Gastrocnemius medialis (tissue), 4 donors: ENCODE results near the gene LMCD1. TPM values are rescaled to one million over a fixed set of nuclear protein-coding genes. Genes with fewer than 3 reads are reported as not detected.

Source experiments
- ATAC-seq, 2 donors: fragments of 150-250 bp; one replicate each; pipeline ENCODE4 v1.9.1; 2016
- DNase-seq, 2 donors: peaks; one replicate each; pipeline ENCODE4 v3.0.0-alpha.2; 2019
- H3K27ac ChIP-seq, 4 donors: fragments of 200-600 bp; sonication (generic); 1 replicate in 1 of 4; 2 replicates in 3 of 4; pipeline ENCODE4 v1.5.1; 2016 to 2018; ENCODE audit warnings: mild to moderate bottlenecking in 2 of 4, moderate library complexity in 1 of 4
- H3K27me3 ChIP-seq, 3 donors: fragments of 200-600 bp; sonication (generic) in 2 of 3; 1 replicate in 1 of 3; 2 replicates in 2 of 3; pipeline versions ENCODE4 v1.5.1 to v1.6.0; 2016 to 2019; ENCODE audit warnings: mild to moderate bottlenecking in 1 of 3, moderate library complexity in 1 of 3
- H3K36me3 ChIP-seq, 2 donors: fragments of 200-600 bp; sonication (generic) in 1 of 2; one replicate each; pipeline ENCODE4 v1.5.1; 2017 to 2018
- H3K4me1 ChIP-seq, 2 donors: fragments of 200-600 bp; sonication (generic) in 1 of 2; one replicate each; pipeline ENCODE4 v1.5.1; 2016 to 2017; ENCODE audit warnings: mild to moderate bottlenecking in 2 of 2
- H3K4me3 ChIP-seq, 4 donors: fragments of 200-600 bp; sonication (generic) in 3 of 4; 1 replicate in 1 of 4; 2 replicates in 3 of 4; pipeline ENCODE4 v1.5.1; 2016 to 2019; ENCODE audit warnings: mild to moderate bottlenecking in 2 of 4
- H3K9me3 ChIP-seq, 3 donors: fragments of 200-600 bp; sonication (generic) in 2 of 3; 1 replicate in 1 of 3; 2 replicates in 2 of 3; pipeline ENCODE4 v1.5.1; 2016 to 2019
- POLR2A ChIP-seq, 2 donors: fragments of 450-650 bp; IDR thresholded peaks; one replicate each; pipeline ENCODE4 v1.6.1; 2017; ENCODE audit warnings: antibody characterized with exemption in 2 of 2, mild to moderate bottlenecking in 2 of 2, moderate library complexity in 2 of 2
- in situ Hi-C, 4 donors: fragments of 200-750 bp; cut with MboI; loops; one replicate each; pipeline versions ENCODE4 v1.15.0 to v1.8.0; 2017; ENCODE audit warnings: low sequenced_read_pairs in 4 of 4
- intact Hi-C: fragments of 100-400 bp; cut with DNase I; formaldehyde crosslinking; loops from one replicate; pipeline ENCODE4 v1.15.1; 2023; ENCODE audit warnings: low total_unique reads
- total RNA-seq, 4 donors: library from RNA; depleted of rRNA; stranded (reverse); fragments of >200 nt; gene quantifications; one replicate each; pipeline versions ENCODE4 v1.1.0 to v1.2.3, GENCODE V29; 2016
- TF ChIP-seq, protein P1 (sequence below), 5 experiments: fragments of 450-650 bp in 3 of 5; fragments of 200-600 bp in 2 of 5; sonication (generic) in 2 of 5; IDR thresholded peaks in 4 of 5; conservative IDR thresholded peaks in 1 of 5; 1 replicate in 4 of 5; 2 replicates in 1 of 5; pipeline ENCODE4 v1.5.1; 2016 to 2019; ENCODE audit warnings: antibody characterized with exemption in 5 of 5, mild to moderate bottlenecking in 3 of 5, moderate library complexity in 3 of 5

Gene LMCD1
- total RNA-seq, 4 donors from 2014 or later = 96.0 to 581 (median 167) TPM

DNA sequence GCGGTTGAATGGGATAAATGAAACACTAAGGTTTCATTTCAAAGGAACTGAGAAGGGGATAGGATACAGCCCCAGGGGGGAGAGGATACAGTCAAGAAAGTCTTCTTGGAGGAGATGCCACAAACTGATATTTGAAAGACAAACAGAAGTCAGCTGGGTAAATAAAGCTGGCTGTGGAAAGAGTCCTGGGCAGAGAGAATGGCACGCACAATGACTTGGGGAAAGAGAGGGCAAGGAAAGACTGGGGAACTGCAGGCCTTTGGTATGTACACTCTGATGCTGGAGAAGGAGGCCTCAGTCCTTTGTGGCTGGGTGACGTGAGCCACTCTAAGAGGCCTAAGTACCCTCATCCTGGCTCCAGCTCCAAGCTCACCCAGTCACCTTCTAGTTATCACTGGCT, 45.2 kb upstream of the LMCD1 start:
- DNase-seq = no peak
- no peaks in the 10 kb centered on the region for H3K9me3 ChIP-seq
- no peaks in the 10 kb centered on the region for H3K4me1 ChIP-seq
- intact Hi-C loops = no loop called here
- no peaks in the 10 kb centered on the region for H3K36me3 ChIP-seq
- H3K27me3 ChIP-seq = no peaks in the 10 kb centered on the region
- ATAC-seq = no peak
- in situ Hi-C loops = no loop called here
- TF ChIP-seq, protein P1, sequence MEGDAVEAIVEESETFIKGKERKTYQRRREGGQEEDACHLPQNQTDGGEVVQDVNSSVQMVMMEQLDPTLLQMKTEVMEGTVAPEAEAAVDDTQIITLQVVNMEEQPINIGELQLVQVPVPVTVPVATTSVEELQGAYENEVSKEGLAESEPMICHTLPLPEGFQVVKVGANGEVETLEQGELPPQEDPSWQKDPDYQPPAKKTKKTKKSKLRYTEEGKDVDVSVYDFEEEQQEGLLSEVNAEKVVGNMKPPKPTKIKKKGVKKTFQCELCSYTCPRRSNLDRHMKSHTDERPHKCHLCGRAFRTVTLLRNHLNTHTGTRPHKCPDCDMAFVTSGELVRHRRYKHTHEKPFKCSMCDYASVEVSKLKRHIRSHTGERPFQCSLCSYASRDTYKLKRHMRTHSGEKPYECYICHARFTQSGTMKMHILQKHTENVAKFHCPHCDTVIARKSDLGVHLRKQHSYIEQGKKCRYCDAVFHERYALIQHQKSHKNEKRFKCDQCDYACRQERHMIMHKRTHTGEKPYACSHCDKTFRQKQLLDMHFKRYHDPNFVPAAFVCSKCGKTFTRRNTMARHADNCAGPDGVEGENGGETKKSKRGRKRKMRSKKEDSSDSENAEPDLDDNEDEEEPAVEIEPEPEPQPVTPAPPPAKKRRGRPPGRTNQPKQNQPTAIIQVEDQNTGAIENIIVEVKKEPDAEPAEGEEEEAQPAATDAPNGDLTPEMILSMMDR (IDR thresholded peaks at IDR 0.05 in 4 of 5, conservative IDR thresholded peaks at IDR 0.05 in 1 of 5) = no peak
- TF ChIP-seq POLR2A (IDR thresholded peaks at IDR 0.05) = no peak
- H3K4me3 ChIP-seq = no peak overlapping the region
- H3K27ac ChIP-seq = no peak overlapping the region

DNA sequence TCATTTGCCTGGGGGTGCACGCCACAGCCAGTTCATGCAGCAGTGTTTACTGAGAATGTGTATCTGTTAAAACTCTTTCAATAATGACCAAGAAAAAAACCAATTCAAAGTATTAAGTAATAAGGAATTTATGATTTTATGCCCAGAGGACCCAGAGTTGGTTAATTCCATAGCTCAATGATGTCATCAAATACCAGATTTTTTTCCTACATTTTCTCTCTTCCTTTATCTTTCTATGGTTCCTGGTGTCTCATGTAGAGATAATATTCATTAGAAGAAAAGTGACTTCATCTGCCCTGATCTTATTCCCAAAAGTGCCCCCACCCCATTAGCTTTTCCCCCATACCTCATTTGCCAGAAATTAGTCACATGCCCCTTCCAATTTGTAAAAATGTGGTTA, 44.6 kb upstream of the LMCD1 start:
- no peaks in the 10 kb centered on the region for H3K27me3 ChIP-seq
- DNase-seq (no peak), ATAC-seq (no peak)
- no peaks in the 10 kb centered on the region for H3K4me1 ChIP-seq
- H3K4me3 ChIP-seq = no peak overlapping the region
- TF ChIP-seq, protein P1 (IDR thresholded peaks at IDR 0.05 in 4 of 5, conservative IDR thresholded peaks at IDR 0.05 in 1 of 5) = no peak
- TF ChIP-seq POLR2A (IDR thresholded peaks at IDR 0.05) = no peak
- H3K36me3 ChIP-seq = no peaks in the 10 kb centered on the region
- in situ Hi-C loops = no loop called here
- no peaks in the 10 kb centered on the region for H3K9me3 ChIP-seq
- intact Hi-C loops = no loop called here
- H3K27ac ChIP-seq = no peak overlapping the region

DNA sequence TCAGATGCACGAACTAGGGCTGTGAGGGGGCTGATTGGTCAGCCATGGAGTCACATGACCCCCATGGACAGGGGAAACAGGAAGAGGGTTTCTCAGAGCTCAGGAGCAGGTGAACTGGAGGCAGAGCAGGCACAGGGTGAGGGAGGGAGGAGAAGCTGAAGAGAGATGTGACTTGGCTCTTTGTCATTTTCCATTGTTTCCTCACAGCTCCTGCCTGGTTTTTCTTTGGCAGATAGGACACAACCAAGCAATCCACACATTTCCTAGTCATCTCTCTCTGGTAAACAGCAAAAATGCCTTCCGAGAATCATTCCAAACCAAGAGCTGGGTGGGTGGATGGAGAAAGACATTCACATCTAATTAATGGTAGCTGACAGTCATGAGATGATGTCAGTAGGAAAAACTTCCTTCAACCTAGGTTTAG, 43.4 kb upstream of the LMCD1 start:
- no peaks in the 10 kb centered on the region for H3K36me3 ChIP-seq
- H3K4me3 ChIP-seq = no peak overlapping the region
- peak overlapping the region in 3 of 4 donors; percentile 18 to 46 (median 40) for H3K27ac ChIP-seq
- no peaks in the 10 kb centered on the region for H3K9me3 ChIP-seq
- in situ Hi-C loops (no loop called here), intact Hi-C loops (no loop called here)
- no peak for DNase-seq
- H3K27me3 ChIP-seq = no peaks in the 10 kb centered on the region
- TF ChIP-seq POLR2A (IDR thresholded peaks at IDR 0.05) = no peak
- TF ChIP-seq, protein P1 (IDR thresholded peaks at IDR 0.05 in 4 of 5, conservative IDR thresholded peaks at IDR 0.05 in 1 of 5) = no peak
- H3K4me1 ChIP-seq = no peaks in the 10 kb centered on the region
- peak in 1 of 2 donors; percentile 49 for ATAC-seq

DNA sequence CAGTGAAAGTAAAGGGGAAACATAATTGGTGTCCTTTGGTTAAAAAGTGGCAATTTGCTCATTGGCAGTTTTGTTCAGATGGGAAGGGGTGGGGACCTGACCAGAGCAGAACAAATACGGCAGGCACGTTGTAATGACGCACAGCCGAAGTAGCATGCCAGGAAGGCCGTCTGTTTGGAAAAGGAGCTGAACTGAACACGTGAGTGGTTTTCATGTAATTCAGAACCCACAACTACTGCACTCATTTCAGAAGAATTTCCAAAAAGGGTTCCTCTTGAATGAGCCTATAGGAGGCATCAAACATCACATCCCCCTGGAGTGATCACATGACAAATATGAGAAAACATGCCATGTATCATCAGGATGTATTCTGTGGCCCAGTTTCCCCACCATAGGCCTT, 42.9 kb upstream of the LMCD1 start:
- peak in 1 of 2 donors; percentile 30 for ATAC-seq
- no peaks in the 10 kb centered on the region for H3K9me3 ChIP-seq
- peak overlapping the region in 3 of 4 donors; percentile 18 to 46 (median 40) for H3K27ac ChIP-seq
- no peak overlapping the region for H3K4me3 ChIP-seq
- intact Hi-C loops = no loop called here
- no peaks in the 10 kb centered on the region for H3K27me3 ChIP-seq
- no peaks in the 10 kb centered on the region for H3K36me3 ChIP-seq
- no peaks in the 10 kb centered on the region for H3K4me1 ChIP-seq
- peak in 1 of 2 donors; percentile 57 for DNase-seq
- in situ Hi-C loops = no loop called here
- TF ChIP-seq POLR2A (IDR thresholded peaks at IDR 0.05) = no peak
- TF ChIP-seq, protein P1 (IDR thresholded peaks at IDR 0.05 in 4 of 5, conservative IDR thresholded peaks at IDR 0.05 in 1 of 5) = no peak
